NT2/D1 (cell line): ENCODE measurements around the gene HEATR5A.
"Not testable (repeated sequence)": the region's sequence is repeated elsewhere in the genome, so short reads cannot be mapped to it uniquely, and the experiment has no call there.

Experiments used
- DNase-seq: peaks from one replicate; pipeline ENCODE4 v3.0.0-alpha.2; 2011; ENCODE audit warnings: low read depth, low spot score
- H3K27me3 ChIP-seq: 2 replicates; pipeline ENCODE4 v1.6.0; 2011; ENCODE audit warnings: mild to moderate bottlenecking; ENCODE audit not compliant: insufficient read length, insufficient read depth
- H3K36me3 ChIP-seq: 2 replicates; pipeline ENCODE4 v1.6.1; 2011; ENCODE audit warnings: mild to moderate bottlenecking, low read length, mixed read lengths; ENCODE audit not compliant: insufficient read depth, insufficient read length
- H3K4me1 ChIP-seq: 2 replicates; pipeline ENCODE4 v1.5.1; 2011; ENCODE audit not compliant: insufficient read depth, insufficient read length
- H3K4me3 ChIP-seq: 2 replicates; pipeline ENCODE4 v1.5.1; 2011; ENCODE audit warnings: low read depth; ENCODE audit not compliant: insufficient read length
- H3K9ac ChIP-seq: 2 replicates; pipeline ENCODE4 v1.6.0; 2011; ENCODE audit warnings: low read depth; ENCODE audit not compliant: insufficient read length
- H3K9me3 ChIP-seq: 2 replicates; pipeline ENCODE4 v1.5.1; 2011; ENCODE audit warnings: mild to moderate bottlenecking, low read length; ENCODE audit not compliant: insufficient read depth
- SUZ12 ChIP-seq: IDR thresholded peaks from 2 replicates; pipeline ENCODE4 v1.6.1; 2011; ENCODE audit not compliant: insufficient read length, insufficient read depth; ENCODE audit errors: extremely low read depth
- YY1 ChIP-seq: IDR thresholded peaks from 2 replicates; pipeline ENCODE4 v1.6.1; 2011; ENCODE audit not compliant: insufficient read length, insufficient read depth
- ZNF274 ChIP-seq: IDR thresholded peaks from 2 replicates; pipeline ENCODE4 v1.6.1; 2011; ENCODE audit warnings: mild to moderate bottlenecking, low read depth, low read length

HEATR5A gene

GRCh38 chr14:31319701-31320100 is 100.6 kb downstream of the HEATR5A start:
- H3K4me1 ChIP-seq = no peaks in the 10 kb centered on the region
- peaks cover 26% of the 10 kb centered on the region for H3K36me3 ChIP-seq
- no peaks in the 10 kb centered on the region for H3K9me3 ChIP-seq
- H3K9ac ChIP-seq = no peak overlapping the region
- no peak overlapping the region for H3K4me3 ChIP-seq
- H3K27me3 ChIP-seq = no peaks in the 10 kb centered on the region
- TF ChIP-seq SUZ12 (no peak), ZNF274 (no peak), YY1 (no peak)
- DNase-seq = no peak

- no peaks in the 10 kb centered on the region for H3K4me1 ChIP-seq
- H3K9ac ChIP-seq = no peak overlapping the region
- no peak for DNase-seq
- no peaks in the 10 kb centered on the region for H3K27me3 ChIP-seq
- no peak overlapping the region for H3K4me3 ChIP-seq
- TF ChIP-seq ZNF274 = no peak
- TF ChIP-seq SUZ12 = no peak
- no peak for TF ChIP-seq YY1
- H3K9me3 ChIP-seq = no peaks in the 10 kb centered on the region
- peaks cover 11% of the 10 kb centered on the region for H3K36me3 ChIP-seq
Measured at GRCh38 chr14:31312934-31313333, 107.4 kb downstream of the HEATR5A start.

GRCh38 chr14:31312370-31312769 is 108.0 kb downstream of the HEATR5A start:
- H3K9ac ChIP-seq, H3K4me3 ChIP-seq, H3K4me1 ChIP-seq, H3K27me3 ChIP-seq, DNase-seq, H3K9me3 ChIP-seq: not testable (repeated sequence)
- peaks cover 15% of the 10 kb centered on the region for H3K36me3 ChIP-seq

GRCh38 chr14:31307618-31308017 is 112.7 kb downstream of the HEATR5A start:
- peaks cover 14% of the 10 kb centered on the region for H3K36me3 ChIP-seq
- no peak for TF ChIP-seq SUZ12
- no peak for TF ChIP-seq ZNF274
- no peak for TF ChIP-seq YY1
- no peak overlapping the region for H3K9ac ChIP-seq

GRCh38 chr14:31307198-31307597 is 113.2 kb downstream of the HEATR5A start:
- H3K4me1 ChIP-seq = no peaks in the 10 kb centered on the region
- no peaks in the 10 kb centered on the region for H3K9me3 ChIP-seq
- no peaks in the 10 kb centered on the region for H3K27me3 ChIP-seq
- H3K36me3 ChIP-seq = peaks cover 15% of the 10 kb centered on the region
- TF ChIP-seq YY1 = no peak
- no peak for TF ChIP-seq ZNF274
- no peak for TF ChIP-seq SUZ12
- no peak overlapping the region for H3K9ac ChIP-seq
- no peak for DNase-seq
- no peak overlapping the region for H3K4me3 ChIP-seq

More at GRCh38 chr14:31307618-31308017, 112.7 kb downstream of the HEATR5A start:
- Histone ChIP-seq H3K4me1 (no peaks in the 10 kb centered on the region), H3K4me3 (no peak overlapping the region), H3K9me3 (no peaks in the 10 kb centered on the region), H3K27me3 (no peaks in the 10 kb centered on the region)
- no peak for DNase-seq

- H3K27me3 ChIP-seq = no peaks in the 10 kb centered on the region
- H3K9ac ChIP-seq = no peak overlapping the region
- H3K4me1 ChIP-seq = no peaks in the 10 kb centered on the region
- DNase-seq = no peak
- no peak for TF ChIP-seq ZNF274
- TF ChIP-seq YY1 = no peak
- TF ChIP-seq SUZ12 = no peak
- H3K4me3 ChIP-seq = no peak overlapping the region
- peaks cover 26% of the 10 kb centered on the region for H3K36me3 ChIP-seq
- H3K9me3 ChIP-seq = no peaks in the 10 kb centered on the region
Measured at GRCh38 chr14:31303654-31304053, 116.7 kb downstream of the HEATR5A start.

- TF ChIP-seq YY1 (no peak), ZNF274 (no peak), SUZ12 (no peak)
- no peaks in the 10 kb centered on the region for H3K9me3 ChIP-seq
Measured at GRCh38 chr14:31300883-31301282, 119.5 kb downstream of the HEATR5A start.

GRCh38 chr14:31300296-31300695 is 120.1 kb downstream of the HEATR5A start:
- Histone ChIP-seq H3K4me1 (no peaks in the 10 kb centered on the region), H3K4me3 (no peak overlapping the region), H3K9me3 (no peaks in the 10 kb centered on the region), H3K27me3 (no peaks in the 10 kb centered on the region), H3K9ac (no peak overlapping the region), H3K36me3 (peaks cover 20% of the 10 kb centered on the region)
- no peak for TF ChIP-seq ZNF274
- no peak for TF ChIP-seq YY1
- no peak for TF ChIP-seq SUZ12
- DNase-seq = no peak

More at GRCh38 chr14:31300883-31301282, 119.5 kb downstream of the HEATR5A start:
- Histone ChIP-seq H3K36me3 (peaks cover 20% of the 10 kb centered on the region), H3K27me3 (no peaks in the 10 kb centered on the region), H3K4me1 (no peaks in the 10 kb centered on the region), H3K9ac (no peak overlapping the region), H3K4me3 (no peak overlapping the region)
- no peak for DNase-seq
